GM12878 (cell line): ENCODE measurements around the gene SUGCT. TPM values are rescaled to one million over a fixed set of nuclear protein-coding genes. Genes with fewer than 3 reads are reported as not detected.

Experiments
- ATAC-seq: fragments of 200-7000 bp; cut with Tn5 transposase; 3 replicates; pipeline ENCODE4 v1.9.1; 2020; ENCODE audit warnings: mild to moderate bottlenecking, moderate library complexity
- BruUV-seq: library from RNA; stranded (reverse); fragments of 400-500 nt; replicated peaks from 2 replicates; lab custom pipeline; 2021; lab: Mats Ljungman, UMichigan
- CTCF ChIA-PET: fragments of 300-600 bp; sonication (Branson Sonifier 250); formaldehyde crosslinking; extraction: SDS; loops from one replicate; lab custom pipeline; 2021; ENCODE audit warnings: inconsistent platforms; lab: Yijun Ruan, JAX
- POLR2A ChIA-PET: fragments of 350-600 bp; formaldehyde crosslinking; extraction: SDS; loops from one replicate; lab custom pipeline; 2021; ENCODE audit warnings: inconsistent platforms; lab: Charles Lee
- RAD21 ChIA-PET: fragments of 300-600 bp; sonication (Branson Sonifier 250); formaldehyde crosslinking; loops from one replicate; lab custom pipeline; 2023; ENCODE audit warnings: antibody characterized with exemption; ENCODE audit not compliant: unreplicated experiment; lab: Charles Lee
- SMC1A ChIA-PET: fragments of 300-600 bp; sonication (Branson Sonifier 250); formaldehyde crosslinking; loops from one replicate; lab custom pipeline; 2023; ENCODE audit not compliant: unreplicated experiment, uncharacterized antibody; lab: Charles Lee
- DNase-seq: peaks from one replicate; pipeline ENCODE4 v3.0.0-alpha.2; 2011; ENCODE audit warnings: low read depth, low spot score
- FAIRE-seq: peaks from 3 replicates; lab custom pipeline; 2011; peaks lifted over from hg19 to GRCh38; lab: Jason Lieb, UNC
- H2AFZ ChIP-seq: 2 replicates; pipeline ENCODE4 v1.6.0; 2011; ENCODE audit warnings: low read depth, low read length, control low read depth; ENCODE audit not compliant: control insufficient read depth
- H3K27ac ChIP-seq: 2 replicates; pipeline ENCODE4 v1.5.1; 2011; ENCODE audit warnings: control low read depth; ENCODE audit not compliant: control insufficient read depth, insufficient read depth
- H3K27me3 ChIP-seq, 2 experiments: replicated peaks in 1 of 2; 2 replicates each; pipeline versions ENCODE4 v1.6.0 to v1.6.1; 2011; ENCODE audit warnings: low read length in 1 of 2; ENCODE audit not compliant: control insufficient read depth in 2 of 2, insufficient read depth in 2 of 2
- H3K36me3 ChIP-seq, 2 experiments: 2 replicates each; pipeline ENCODE4 v1.5.1; 2011; ENCODE audit warnings: low read length in 1 of 2; ENCODE audit not compliant: control insufficient read depth in 2 of 2, insufficient read depth in 2 of 2
- H3K4me1 ChIP-seq: 2 replicates; pipeline ENCODE4 v1.6.1; 2011; ENCODE audit warnings: mild to moderate bottlenecking, low read length, moderate library complexity, mixed read lengths; ENCODE audit not compliant: control insufficient read depth, insufficient read depth
- H3K4me2 ChIP-seq: 2 replicates; pipeline ENCODE4 v1.6.0; 2011; ENCODE audit warnings: control low read depth; ENCODE audit not compliant: control insufficient read depth, insufficient read depth
- H3K4me3 ChIP-seq: fragments of 200-600 bp; sonication (generic); 2 replicates; pipeline ENCODE4 v1.5.1; 2016
- H3K79me2 ChIP-seq: 2 replicates; pipeline ENCODE4 v1.6.0; 2011; ENCODE audit warnings: low read length; ENCODE audit not compliant: control insufficient read depth, insufficient read depth
- H3K9ac ChIP-seq: 2 replicates; pipeline ENCODE4 v1.8.0; 2011; ENCODE audit warnings: low read length, control low read depth, mixed read lengths; ENCODE audit not compliant: control insufficient read depth, insufficient read depth
- H3K9me3 ChIP-seq: replicated peaks from 3 replicates; pipeline ENCODE4 v1.5.1; 2011; ENCODE audit warnings: mild to moderate bottlenecking, low read length; ENCODE audit not compliant: control insufficient read depth, insufficient read depth
- H4K20me1 ChIP-seq: 2 replicates; pipeline ENCODE4 v1.6.0; 2011; ENCODE audit not compliant: control insufficient read depth, insufficient read depth
- ATF2 ChIP-seq: IDR thresholded peaks from 2 replicates; pipeline ENCODE4 v1.6.1; 2012; ENCODE audit warnings: low read length, inconsistent platforms
- BCL11A ChIP-seq: IDR thresholded peaks from 2 replicates; pipeline ENCODE4 v1.6.1; 2011; ENCODE audit warnings: low read depth, low read length
- CEBPB ChIP-seq, 2 experiments: fragments of 150-350 bp in 1 of 2; IDR thresholded peaks; 2 replicates each; pipeline ENCODE4 v1.6.1; 2012 to 2014; ENCODE audit warnings: low read depth in 2 of 2, low read length in 2 of 2, borderline replicate concordance in 1 of 2, inconsistent platforms in 1 of 2
- CREB1 ChIP-seq: IDR thresholded peaks from 2 replicates; pipeline ENCODE4 v1.6.1; 2012; ENCODE audit warnings: low read depth, mild to moderate bottlenecking, inconsistent platforms
- FOXM1 ChIP-seq: IDR thresholded peaks from 2 replicates; pipeline ENCODE4 v1.6.1; 2012; ENCODE audit warnings: low read depth, mild to moderate bottlenecking, inconsistent platforms, low read length, moderate library complexity
- HSF1 ChIP-seq: fragments of 150-350 bp; IDR thresholded peaks from 2 replicates; pipeline ENCODE4 v1.6.1; 2014; ENCODE audit warnings: mild to moderate bottlenecking, low read depth, low read length
- IKZF1 ChIP-seq: fragments of 450-650 bp; conservative IDR thresholded peaks from 2 replicates; pipeline ENCODE4 v1.6.1; 2017; ENCODE audit warnings: antibody characterized with exemption, mild to moderate bottlenecking
- IKZF2 ChIP-seq, 2 experiments: fragments of 450-650 bp; IDR thresholded peaks; 2 replicates each; pipeline ENCODE4 v1.6.1; 2017; ENCODE audit warnings: mild to moderate bottlenecking in 2 of 2, moderate library complexity in 2 of 2
- JUNB ChIP-seq: IDR thresholded peaks from 2 replicates; pipeline ENCODE4 v1.6.1; 2016; ENCODE audit warnings: antibody characterized with exemption, mild to moderate bottlenecking
- MXI1 ChIP-seq: fragments of 150-350 bp; IDR thresholded peaks from 2 replicates; pipeline ENCODE4 v1.6.1; 2011; ENCODE audit warnings: low read depth, mild to moderate bottlenecking, inconsistent platforms, low read length, improper control_type of control experiment
- NFIC ChIP-seq: IDR thresholded peaks from 2 replicates; pipeline ENCODE4 v1.6.1; 2012; ENCODE audit warnings: low read depth, mild to moderate bottlenecking, inconsistent platforms, low read length, moderate library complexity
- PAX5 ChIP-seq: IDR thresholded peaks from 2 replicates; pipeline ENCODE4 v1.6.1; 2011; ENCODE audit warnings: low read depth, low read length, borderline replicate concordance
- SREBF2 ChIP-seq: IDR thresholded peaks from 2 replicates; pipeline ENCODE4 v1.6.1; 2012; ENCODE audit warnings: mild to moderate bottlenecking, low read length
- STAT1 ChIP-seq: fragments of 450-650 bp; conservative IDR thresholded peaks from 2 replicates; pipeline ENCODE4 v1.6.1; 2014; ENCODE audit warnings: antibody characterized with exemption, mild to moderate bottlenecking
- SUZ12 ChIP-seq: fragments of 200-600 bp; sonication (generic); IDR thresholded peaks from one replicate; pipeline ENCODE4 v1.6.1; 2018; ENCODE audit warnings: antibody characterized with exemption, mild to moderate bottlenecking; ENCODE audit not compliant: unreplicated experiment
- TBL1XR1 ChIP-seq: IDR thresholded peaks from 2 replicates; pipeline ENCODE4 v1.6.1; 2012; ENCODE audit warnings: low read depth, low read length, improper control_type of control experiment
- WGBS: methylation state at CpG from one replicate; pipeline ENCODE4 v1.1.6; 2016; ENCODE audit warnings: low lambda C conversion rate; ENCODE audit not compliant: insufficient replicate concordance, insufficient coverage; ENCODE audit errors: missing lambda C conversion rate; 5-methylcytosine and 5-hydroxymethylcytosine counted together
- in situ Hi-C: fragments of 300-500 bp; cut with MboI; formaldehyde crosslinking; loops from 9 replicates; pipeline ENCODE4 v1.14.3; 2018; ENCODE audit warnings: mixed read lengths
- intact Hi-C: fragments of 100-400 bp; cut with micrococcal nuclease; formaldehyde crosslinking; loops from one replicate; pipeline ENCODE4 v1.14.2; 2022; ENCODE audit not compliant: unreplicated experiment
- polyA plus RNA-seq, 11 experiments: library from polyadenylated mRNA; depleted of rRNA in 4 of 11; unstranded in 6 of 11; stranded (reverse) in 5 of 11; fragments of >200 nt; fragmentation: Nextera tagmentation in 4 of 11; fragmentation: Illumina TruSeq in 1 of 11; extraction: Ambion mirVana in 4 of 11; extraction: Trizol in 1 of 11; gene quantifications; 1 replicate in 1 of 11; 2 replicates in 10 of 11; pipeline versions ENCODE4 v1.2.1 to v1.2.3, GENCODE V29; 2011 to 2016; ENCODE audit warnings: inconsistent platforms in 2 of 11, missing spikeins in 2 of 11, low read depth in 1 of 11
- total RNA-seq, 4 experiments: library from RNA; depleted of rRNA in 3 of 4; stranded (reverse); fragments of >200 nt in 3 of 4; fragmentation: Illumina TruSeq in 1 of 4; extraction: Trizol in 1 of 4; gene quantifications; 2 replicates each; pipeline versions ENCODE4 v1.2.1 to v1.2.3, GENCODE V29; 2013 to 2021

SUGCT gene
- total and polyA plus RNA-seq, 10 of the 15 experiments (the other 5 are each of a cell fraction or from before 2014, with no cell fraction given), result 0.08 to 1.2 (median 0.67) TPM; not detected in 1

- intact Hi-C loops (no loop called here), in situ Hi-C loops (no loop called here)
- 23% methylated on average over 15 of the region's 15 CpGs for WGBS
- no peaks in the 10 kb centered on the region for H3K9me3 ChIP-seq
- no peak for FAIRE-seq
- BruUV-seq, result no TSS peak
- no peak overlapping the region for H3K4me2 ChIP-seq
- no peaks in the 10 kb centered on the region for H4K20me1 ChIP-seq
- CTCF ChIA-PET, result no interaction called here
- TF ChIP-seq ATF2, result no peak
- peak in 1 of 2 experiments; percentile 30; a peak in 1 of 4 replicates for TF ChIP-seq IKZF2 (IDR thresholded peaks at IDR 0.05)
- ATAC-seq, result peak; percentile 72
- RAD21 ChIA-PET, result no interaction called here
- DNase-seq, result no peak
- H2AFZ ChIP-seq, result no peak overlapping the region
- no peak overlapping the region for H3K27ac ChIP-seq
- POLR2A ChIA-PET, result interaction anchor here (1.4 kb wide), 1 partner anchor 25 kb away, joined by 4 read pairs; no protein-coding TSS in a partner anchor
- H3K4me1 ChIP-seq, result no peaks in the 10 kb centered on the region
- no peak overlapping the region for H3K4me3 ChIP-seq
- no peaks in the 10 kb centered on the region for H3K36me3 ChIP-seq
- no peaks in the 10 kb centered on the region for H3K79me2 ChIP-seq
- SMC1A ChIA-PET, result no interaction called here
- H3K9ac ChIP-seq, result no peak overlapping the region
- no peaks in the 10 kb centered on the region for H3K27me3 ChIP-seq
Observed at GRCh38 chr7:40644454-40645188, 509.8 kb downstream of the SUGCT start.

GRCh38 chr7:40645197-40645596 is 510.4 kb downstream of the SUGCT start:
- Histone ChIP-seq H3K9ac (no peak overlapping the region), H3K4me3 (no peak overlapping the region), H3K9me3 (no peaks in the 10 kb centered on the region), H3K4me2 (no peak overlapping the region), H3K27me3 (no peaks in the 10 kb centered on the region), H4K20me1 (no peaks in the 10 kb centered on the region), H3K36me3 (no peaks in the 10 kb centered on the region), H3K4me1 (no peaks in the 10 kb centered on the region), H3K79me2 (no peaks in the 10 kb centered on the region), H2AFZ (no peak overlapping the region), H3K27ac (no peak overlapping the region)
- DNase-seq (no peak), ATAC-seq (no peak), FAIRE-seq (no peak)
- POLR2A ChIA-PET, result no interaction called here
- no TSS peak for BruUV-seq
- in situ Hi-C loops, result no loop called here
- RAD21 ChIA-PET, result no interaction called here
- CTCF ChIA-PET, result interaction anchor here (1.3 kb wide), 1 partner anchor 8 kb away, joined by 3 read pairs; no protein-coding TSS in a partner anchor
- intact Hi-C loops, result no loop called here
- SMC1A ChIA-PET, result no interaction called here
- WGBS, result 46% methylated on average over 4 of the region's 4 CpGs
- TF ChIP-seq SUZ12 (no peak), SREBF2 (no peak), NFIC (no peak), CEBPB (IDR thresholded peaks at IDR 0.05; ENCODE audit: borderline replicate concordance in 1 of 2, low read depth in 2 of 2, low read length in 2 of 2) (no peak), CREB1 (no peak), MXI1 (no peak), JUNB (no peak), BCL11A (no peak), PAX5 (no peak), HSF1 (no peak), STAT1 (no peak), IKZF1 (no peak), FOXM1 (no peak), TBL1XR1 (no peak)
